A549 (cell line): ENCODE results near the gene LUZP2. TPM values are rescaled to one million over a fixed set of nuclear protein-coding genes. Genes with fewer than 3 reads are reported as not detected.
"Not testable (repeated sequence)": the region's sequence is repeated elsewhere in the genome, so short reads cannot be mapped to it uniquely, and the experiment has no call there.

Source experiments
- ATAC-seq, 2 experiments: fragments of 200-7000 bp in 1 of 2; fragments of >200 bp in 1 of 2; cut with Nextera tagmentation in 1 of 2; cut with Tn5 transposase in 1 of 2; 3 replicates each; pipeline versions ENCODE4 v1.8.0 to v1.9.1; 2018 to 2020; ENCODE audit warnings: mild to moderate bottlenecking in 1 of 2, moderate library complexity in 1 of 2
- CTCF ChIA-PET: fragments of 300-600 bp; sonication (Branson Sonifier 250); formaldehyde crosslinking; extraction: SDS; loops from one replicate; lab custom pipeline; 2021; ENCODE audit warnings: antibody characterized with exemption, inconsistent platforms; lab: Yijun Ruan, JAX
- POLR2A ChIA-PET: fragments of 350-600 bp; formaldehyde crosslinking; extraction: SDS; loops from one replicate; lab custom pipeline; 2021; ENCODE audit warnings: antibody characterized with exemption, inconsistent platforms; lab: Yijun Ruan, JAX
- DNase-seq, 2 experiments: peaks; one replicate each; pipeline versions ENCODE4 v3.0.0 to v3.0.0-alpha.2; 2011 to 2016; ENCODE audit warnings: low read depth in 1 of 2, low spot score in 1 of 2
- FAIRE-seq: peaks from 2 replicates; lab custom pipeline; 2011; peaks lifted over from hg19 to GRCh38; lab: Jason Lieb, UNC
- H3K27ac ChIP-seq, 2 experiments: fragments of >200 bp; sonication (Bioruptor Twin); formaldehyde crosslinking; 3 replicates each; pipeline ENCODE4 v1.5.1; 2016 to 2017
- H3K4me1 ChIP-seq: fragments of >200 bp; sonication (Bioruptor Twin); formaldehyde crosslinking; 3 replicates; pipeline ENCODE4 v1.6.1; 2016
- H3K4me2 ChIP-seq: fragments of >200 bp; sonication (Bioruptor Twin); formaldehyde crosslinking; 3 replicates; pipeline ENCODE4 v1.6.1; 2016
- H3K4me3 ChIP-seq: fragments of >200 bp; sonication (Bioruptor Twin); formaldehyde crosslinking; 3 replicates; pipeline ENCODE4 v1.5.1; 2016
- H3K9me3 ChIP-seq: fragments of >200 bp; sonication (Bioruptor Twin); formaldehyde crosslinking; 3 replicates; pipeline ENCODE4 v1.6.1; 2016
- CEBPB ChIP-seq, 2 experiments: fragments of >200 bp in 1 of 2; sonication (Bioruptor Twin) in 1 of 2; formaldehyde crosslinking in 1 of 2; IDR thresholded peaks; 2 replicates each; pipeline ENCODE4 v1.6.1; 2012 to 2016
- CHD4 ChIP-seq: fragments of 200-600 bp; sonication (generic); IDR thresholded peaks from 2 replicates; pipeline ENCODE4 v1.6.1; 2016; ENCODE audit warnings: antibody characterized with exemption, mild to moderate bottlenecking, borderline replicate concordance
- E2F6 ChIP-seq: IDR thresholded peaks from 2 replicates; pipeline ENCODE4 v1.6.1; 2012; ENCODE audit warnings: low read depth, borderline replicate concordance
- FOSB ChIP-seq: fragments of 250-450 bp; sonication (Bioruptor Pico); IDR thresholded peaks from 2 replicates; pipeline ENCODE4 v1.5.0; 2020; ENCODE audit warnings: mild to moderate bottlenecking, moderate library complexity
- GATA3 ChIP-seq: IDR thresholded peaks from 2 replicates; pipeline ENCODE4 v1.6.1; 2012; ENCODE audit warnings: borderline replicate concordance
- HES2 ChIP-seq: fragments of >200 bp; sonication (Bioruptor Twin); formaldehyde crosslinking; IDR thresholded peaks from 2 replicates; pipeline ENCODE4 v1.6.1; 2016
- HOXA7 ChIP-seq: fragments of 250-450 bp; sonication (Bioruptor Pico); IDR thresholded peaks from 2 replicates; pipeline ENCODE4 v1.5.0; 2020; ENCODE audit warnings: mild to moderate bottlenecking, moderate library complexity
- HOXB13 ChIP-seq: fragments of 250-450 bp; sonication (Bioruptor Pico); IDR thresholded peaks from 2 replicates; pipeline ENCODE4 v1.5.0; 2020; ENCODE audit warnings: low read depth, mild to moderate bottlenecking, moderate library complexity
- JUN ChIP-seq, 2 experiments: fragments of >200 bp; sonication (Bioruptor Twin); formaldehyde crosslinking; IDR thresholded peaks; 2 replicates in 1 of 2; 3 replicates in 1 of 2; pipeline ENCODE4 v1.6.1; 2016 to 2017
- KDM1A ChIP-seq: fragments of 200-600 bp; sonication (generic); IDR thresholded peaks from 2 replicates; pipeline ENCODE4 v1.6.1; 2016; ENCODE audit warnings: low read depth, mild to moderate bottlenecking
- MAFK ChIP-seq: fragments of 450-650 bp; IDR thresholded peaks from 2 replicates; pipeline ENCODE4 v1.6.1; 2014; ENCODE audit not compliant: partially characterized antibody
- MYC ChIP-seq: IDR thresholded peaks from 2 replicates; pipeline ENCODE4 v1.6.1; 2012; ENCODE audit warnings: mild to moderate bottlenecking, inconsistent platforms, low read length, improper control_type of control experiment, borderline replicate concordance
- NFE2L2 ChIP-seq: fragments of 150-350 bp; conservative IDR thresholded peaks from 2 replicates; pipeline ENCODE4 v1.6.1; 2014; ENCODE audit warnings: low read length
- NR3C1 ChIP-seq: fragments of >200 bp; sonication (Bioruptor Twin); formaldehyde crosslinking; IDR thresholded peaks from 3 replicates; pipeline ENCODE4 v1.6.1; 2017
- PBX3 ChIP-seq: IDR thresholded peaks from 2 replicates; pipeline ENCODE4 v1.6.1; 2012
- POLR2AphosphoS2 ChIP-seq: conservative IDR thresholded peaks from 2 replicates; pipeline ENCODE4 v1.6.1; 2012; ENCODE audit warnings: low read length, improper control_type of control experiment, inconsistent platforms
- REST ChIP-seq: fragments of 200-600 bp; sonication (generic); IDR thresholded peaks from 2 replicates; pipeline ENCODE4 v1.6.1; 2016; ENCODE audit warnings: antibody characterized with exemption, mild to moderate bottlenecking, moderate library complexity
- TP53 ChIP-seq: fragments of 250-450 bp; sonication (Bioruptor Pico); IDR thresholded peaks from 2 replicates; pipeline ENCODE4 v1.5.0; 2021; ENCODE audit warnings: mild to moderate bottlenecking, moderate library complexity
- USF2 ChIP-seq: fragments of 450-650 bp; IDR thresholded peaks from 2 replicates; pipeline ENCODE4 v1.6.1; 2014; ENCODE audit warnings: antibody characterized with exemption
- ZFP36 ChIP-seq: fragments of 450-650 bp; IDR thresholded peaks from 2 replicates; pipeline ENCODE4 v1.6.1; 2014; ENCODE audit warnings: borderline replicate concordance; ENCODE audit not compliant: partially characterized antibody
- ZNF302 ChIP-seq: fragments of 250-450 bp; sonication (Bioruptor Pico); IDR thresholded peaks from 2 replicates; pipeline ENCODE4 v1.9.0; 2021; ENCODE audit warnings: inconsistent platforms, mild to moderate bottlenecking, moderate library complexity
- WGBS: methylation state at CpG from one replicate; pipeline ENCODE4 v1.1.6; 2017; ENCODE audit errors: missing lambda C conversion rate; 5-methylcytosine and 5-hydroxymethylcytosine counted together
- polyA plus RNA-seq, 4 experiments: library from polyadenylated mRNA; depleted of rRNA in 3 of 4; stranded (reverse); fragments of >200 nt; fragmentation: RNase III in 1 of 4; extraction: RNeasy Plus Mini Kit Qiagen cat#74134 plus additional on column Dnase treatment in 1 of 4; gene quantifications; 2 replicates in 3 of 4; 3 replicates in 1 of 4; pipeline ENCODE4 v1.2.3, GENCODE V29; 2011 to 2017

LUZP2 gene
- polyA plus RNA-seq, 2 of the 4 experiments (the other 2 are of a cell fraction) = not detected

GRCh38 chr11:24999929-25000328 lies 503.1 kb downstream of the LUZP2 start:
- WGBS = 35% methylated on average over 5 of the region's 5 CpGs
- H3K4me3 ChIP-seq, ATAC-seq, H3K4me2 ChIP-seq, H3K27ac ChIP-seq, H3K9me3 ChIP-seq, CTCF ChIA-PET, H3K4me1 ChIP-seq, FAIRE-seq, DNase-seq, POLR2A ChIA-PET: not testable (repeated sequence)
- peak; percentile 52 for TF ChIP-seq MAFK

- Histone ChIP-seq H3K4me1 (no peaks in the 10 kb centered on the region), H3K4me2 (no peak overlapping the region), H3K9me3 (no peaks in the 10 kb centered on the region; the same call in 1 of the 3 replicates), H3K4me3 (no peak overlapping the region), H3K27ac (no peak overlapping the region)
- TF ChIP-seq JUN (IDR thresholded peaks at IDR 0.05) = no peak
- no peak for TF ChIP-seq GATA3
- no peak for TF ChIP-seq HES2
- no peak for TF ChIP-seq HOXA7 (CRISPR knock-in tag)
- no peak for TF ChIP-seq CEBPB (IDR thresholded peaks at IDR 0.05)
- 5% methylated on average over 1 of the region's 1 CpG for WGBS
- DNase-seq (no peak), ATAC-seq (no peak), FAIRE-seq (no peak)
- ChIA-PET CTCF (no interaction called here), POLR2A (no interaction called here)
These were observed 540.6 kb downstream of the LUZP2 start for GRCh38 chr11:25037431-25037830.

- ATAC-seq = no peak
- ChIA-PET CTCF (no interaction called here), POLR2A (no interaction called here)
- H3K9me3 ChIP-seq = no peaks in the 10 kb centered on the region; the same call in 1 of the 3 replicates
- H3K4me3 ChIP-seq = no peak overlapping the region
- no peaks in the 10 kb centered on the region for H3K4me1 ChIP-seq
- FAIRE-seq = no peak
- no peak overlapping the region for H3K4me2 ChIP-seq
- no peak for TF ChIP-seq MYC
- no peak for TF ChIP-seq REST
- TF ChIP-seq GATA3 = no peak
- TF ChIP-seq NR3C1 = no peak
- TF ChIP-seq USF2 = no peak
- no peak for TF ChIP-seq POLR2AphosphoS2
- no peak for TF ChIP-seq KDM1A
- no peak for TF ChIP-seq NFE2L2
- no peak for TF ChIP-seq PBX3
- no peak overlapping the region for H3K27ac ChIP-seq
- no peak for DNase-seq
These were observed 541.3 kb downstream of the LUZP2 start for GRCh38 chr11:25038131-25038530.

GRCh38 chr11:25039165-25039564 lies 542.3 kb downstream of the LUZP2 start:
- Histone ChIP-seq H3K9me3 (no peaks in the 10 kb centered on the region; the same call in 1 of the 3 replicates), H3K27ac (no peak overlapping the region), H3K4me3 (no peak overlapping the region), H3K4me1 (no peaks in the 10 kb centered on the region), H3K4me2 (no peak overlapping the region)
- TF ChIP-seq FOSB (CRISPR knock-in tag) = no peak
- TF ChIP-seq E2F6 = no peak
- no peak for TF ChIP-seq NR3C1
- TF ChIP-seq CHD4 = no peak
- no peak for TF ChIP-seq TP53 (CRISPR knock-in tag)
- no peak for TF ChIP-seq KDM1A
- TF ChIP-seq USF2 = no peak
- TF ChIP-seq ZNF302 (CRISPR knock-in tag) = no peak
- TF ChIP-seq ZFP36 = no peak
- no peak for TF ChIP-seq GATA3
- TF ChIP-seq HOXB13 (CRISPR knock-in tag) = no peak
- POLR2A ChIA-PET = no interaction called here
- ATAC-seq = no peak
- WGBS = 19% methylated on average over 2 of the region's 2 CpGs
- no peak for FAIRE-seq
- CTCF ChIA-PET = no interaction called here
- no peak for DNase-seq
